Fibroblast of skin of left quadriceps (primary cell): ENCODE results near the gene C1GALT1.
A peak's percentile ranks its signal among the peaks of the same experiment; 100 is the strongest.

Experiments used
- DNase-seq, 2 experiments: peaks; one replicate each; pipeline ENCODE4 v3.0.0-alpha.2; 2013; ENCODE audit warnings: low read depth in 2 of 2

Gene C1GALT1

DNA sequence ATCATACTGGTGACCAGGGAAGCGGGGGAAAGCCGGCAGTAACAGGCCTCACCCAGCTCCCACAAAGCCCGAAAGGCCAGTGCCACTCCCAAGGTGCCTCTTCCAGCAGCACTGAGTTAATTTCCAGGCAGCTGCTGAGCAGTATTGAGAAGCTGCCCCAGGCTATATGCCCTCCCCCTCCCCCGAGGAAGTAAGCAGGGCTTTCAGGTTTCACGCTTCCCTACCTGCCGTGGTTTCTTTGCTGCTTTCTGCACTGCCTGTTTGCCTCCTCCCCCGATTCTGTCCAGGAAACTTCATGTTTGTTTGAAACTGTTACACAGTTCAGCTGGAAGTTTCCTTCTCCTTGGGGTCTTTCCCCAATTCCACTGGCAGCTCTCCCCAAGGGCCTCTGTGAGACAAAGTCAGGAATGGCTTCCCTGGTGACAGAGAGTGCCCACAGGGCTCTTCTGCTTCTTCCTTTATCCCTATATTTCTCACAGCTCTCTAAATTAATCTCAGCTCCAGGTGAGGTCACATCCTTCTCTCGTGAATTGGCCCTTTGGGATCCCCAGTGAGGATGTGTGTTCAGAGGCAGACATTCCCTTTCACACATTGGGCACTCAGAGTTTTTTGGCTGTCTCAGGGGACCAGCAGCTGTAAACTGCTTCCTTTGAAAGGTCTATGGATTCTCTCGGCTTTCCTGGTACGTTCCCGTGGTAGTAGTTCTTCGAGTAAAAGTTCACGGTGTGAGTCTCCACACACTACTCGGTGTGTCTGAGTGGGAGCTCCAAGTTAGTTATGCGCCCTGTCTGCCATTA is 19.4 kb downstream of the C1GALT1 start:
- DNase-seq: no peak

DNA sequence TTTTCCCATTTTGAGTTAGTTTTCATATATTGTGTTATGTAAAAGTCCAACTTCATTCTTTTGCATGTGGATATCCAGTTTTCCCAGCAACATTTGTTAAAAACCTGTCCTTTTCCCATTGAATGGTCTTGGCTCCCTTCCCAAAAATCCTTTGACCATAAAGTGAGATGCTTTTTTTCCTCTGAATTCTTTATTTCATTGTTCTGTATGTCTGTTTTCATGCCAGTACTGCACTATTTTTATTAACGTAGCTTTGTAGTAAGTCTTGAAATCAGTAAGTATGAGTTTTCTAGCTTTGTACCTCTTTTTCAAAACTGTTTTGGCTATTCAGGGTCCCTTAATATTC is 20.0 kb downstream of the C1GALT1 start:
- no peak for DNase-seq

DNA sequence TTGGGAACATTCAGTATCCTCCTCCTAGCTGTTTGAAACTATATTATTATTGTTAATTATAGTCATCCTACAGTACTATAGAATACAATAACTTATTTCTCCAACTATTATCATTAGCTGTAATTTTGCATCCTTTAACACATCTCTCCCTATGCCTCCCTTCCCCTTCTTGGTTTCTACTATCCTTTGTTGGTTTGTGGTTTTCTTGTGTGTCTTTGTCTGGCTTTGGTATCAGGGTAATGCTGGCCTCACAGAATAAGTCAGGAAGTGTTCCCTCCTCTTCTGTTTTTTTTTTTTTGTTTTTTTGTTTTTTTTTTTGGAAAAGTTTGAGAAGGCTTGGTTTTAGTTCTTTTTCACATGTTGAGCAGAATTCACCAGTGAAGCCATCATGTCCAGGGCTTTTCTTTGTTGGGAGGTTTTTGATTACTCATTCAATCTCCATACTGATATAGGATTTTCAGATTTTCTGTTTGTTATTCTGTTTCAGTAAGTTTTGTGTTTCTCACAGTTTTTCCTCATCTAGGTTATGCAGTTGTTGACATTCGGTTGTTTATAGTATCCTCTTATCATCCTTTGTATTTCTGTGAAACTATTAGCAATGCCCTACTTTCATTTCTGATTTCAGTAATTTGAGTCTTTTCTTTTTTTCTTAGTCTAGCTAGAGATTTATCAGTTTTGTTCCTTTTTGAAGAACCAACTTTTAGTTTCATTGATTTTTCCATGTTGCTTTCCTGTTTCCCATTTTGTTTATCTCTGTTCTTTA is 21.6 kb downstream of the C1GALT1 start:
- no peak for DNase-seq

DNA sequence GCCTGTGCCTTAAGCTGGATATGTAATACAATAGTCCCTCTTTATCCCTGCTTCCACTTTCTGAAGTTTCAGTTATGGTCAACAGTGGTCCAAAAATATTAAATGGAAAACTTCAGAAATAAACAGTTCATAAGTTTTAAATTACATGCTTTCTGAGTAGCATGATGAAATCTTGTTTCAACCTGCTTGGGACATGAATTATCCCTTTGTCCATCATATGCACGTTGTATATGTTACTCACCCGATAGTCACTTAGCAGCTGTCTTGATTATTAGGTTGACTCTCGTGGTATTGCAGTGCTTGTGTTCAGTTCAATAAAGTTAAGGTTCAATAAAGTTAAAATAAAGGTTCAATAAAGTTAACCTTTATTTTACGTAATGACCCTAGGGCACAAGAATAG is 25.5 kb downstream of the C1GALT1 start:
- DNase-seq: no peak

DNA sequence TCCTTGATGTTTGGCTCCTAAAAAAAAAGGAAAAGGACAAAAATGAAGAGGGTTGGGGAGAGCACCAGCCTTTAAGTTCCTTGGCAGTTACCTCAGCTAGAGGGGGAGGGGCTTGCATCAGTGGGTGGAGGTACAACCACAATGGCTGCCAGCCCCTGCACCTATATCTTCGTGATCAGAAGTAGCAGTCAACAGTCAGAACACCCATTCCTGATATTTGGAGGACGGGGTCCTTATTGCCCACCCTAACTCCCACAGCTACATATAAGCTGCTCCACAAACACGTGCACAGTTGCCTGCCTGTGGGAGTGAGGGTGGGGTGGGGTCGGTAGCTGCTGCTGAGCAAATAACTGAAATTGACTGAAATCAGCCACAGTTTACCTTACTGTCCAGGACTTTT is 26.2 kb downstream of the C1GALT1 start:
- DNase-seq: no peak

DNA sequence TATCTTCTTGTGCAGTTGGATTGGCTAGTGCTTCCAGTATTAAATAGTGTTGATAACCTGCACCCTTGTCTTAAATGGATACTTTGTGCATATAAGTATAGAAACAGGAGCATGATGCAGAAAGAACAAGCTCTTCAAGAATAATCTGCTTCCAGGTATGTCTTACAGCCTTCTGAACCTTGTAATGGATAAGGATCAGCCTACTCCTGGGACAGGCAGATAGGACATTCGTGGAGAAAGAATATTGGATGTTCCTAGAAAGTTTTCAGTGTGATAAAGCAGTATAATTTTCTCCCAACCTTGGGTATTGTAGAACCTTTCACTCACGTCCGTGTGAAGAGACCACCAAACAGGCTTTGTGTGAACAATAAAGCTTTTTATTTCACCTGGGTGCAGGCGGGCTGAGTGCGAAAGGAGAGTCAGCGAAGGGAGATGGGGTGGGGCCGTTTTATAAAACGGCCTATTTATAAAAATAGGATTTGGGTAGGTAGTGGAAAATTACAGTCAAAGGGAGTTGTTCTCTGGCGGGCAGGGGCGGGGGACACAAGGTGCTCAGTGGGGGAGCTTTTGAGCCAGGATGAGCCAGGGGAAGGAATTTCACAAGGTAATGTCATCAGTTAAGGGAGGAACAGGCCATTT is 27.2 kb downstream of the C1GALT1 start:
- no peak for DNase-seq

DNA sequence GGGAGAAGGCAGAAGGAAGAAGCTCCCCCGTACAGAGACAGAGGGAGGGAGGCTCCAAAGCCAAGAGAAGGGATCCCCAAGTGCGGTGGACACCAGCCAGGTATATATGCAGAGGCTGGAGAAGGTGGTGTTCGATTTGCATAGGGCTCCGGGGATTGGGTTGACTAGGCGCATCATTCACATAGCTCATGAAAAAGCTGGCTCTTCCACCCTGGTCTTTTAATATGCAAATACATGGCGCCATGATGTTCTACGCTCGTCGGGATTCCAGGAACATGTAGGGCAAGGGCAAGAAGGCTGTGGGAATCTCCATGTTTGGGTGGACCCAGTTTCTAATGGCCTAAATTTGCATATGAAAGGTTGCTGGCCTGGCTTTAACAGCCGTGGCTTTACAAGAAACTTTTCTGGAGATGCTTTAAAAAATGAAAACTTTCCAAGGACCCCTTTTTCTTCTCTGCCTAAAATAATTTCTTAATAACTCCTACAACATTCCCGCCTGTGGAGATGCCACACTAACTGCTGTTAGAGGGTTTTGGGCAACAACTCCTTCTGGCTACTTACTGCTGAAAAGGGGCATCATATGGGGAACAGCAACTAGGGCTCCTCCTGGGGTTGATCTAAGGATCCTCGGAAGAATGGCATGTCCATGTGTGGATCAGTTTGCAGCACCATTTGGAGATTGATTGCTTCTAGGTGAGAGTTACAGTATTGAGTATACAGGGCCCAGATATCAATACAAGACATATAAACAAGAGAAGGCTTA is 28.3 kb downstream of the C1GALT1 start:
- DNase-seq: no peak

DNA sequence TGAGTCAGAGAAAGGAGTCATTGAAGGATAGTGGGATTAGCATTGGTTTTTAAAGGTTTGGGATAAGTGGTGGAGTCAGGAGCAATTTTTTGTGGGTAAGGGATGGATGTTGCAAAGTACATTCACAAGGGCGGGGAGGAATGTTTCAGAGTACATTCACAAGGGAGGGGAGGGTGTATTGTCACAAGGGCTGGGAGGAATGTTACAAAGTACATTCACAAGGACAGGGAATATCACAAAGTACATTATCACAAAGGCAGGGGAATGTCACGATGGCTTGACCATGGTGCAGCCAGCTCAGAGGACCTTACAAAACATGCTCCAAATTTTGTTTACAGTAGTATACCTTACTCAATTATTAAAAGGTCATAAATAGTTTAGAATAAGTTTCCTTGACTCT is 30.3 kb downstream of the C1GALT1 start:
- no peak for DNase-seq

DNA sequence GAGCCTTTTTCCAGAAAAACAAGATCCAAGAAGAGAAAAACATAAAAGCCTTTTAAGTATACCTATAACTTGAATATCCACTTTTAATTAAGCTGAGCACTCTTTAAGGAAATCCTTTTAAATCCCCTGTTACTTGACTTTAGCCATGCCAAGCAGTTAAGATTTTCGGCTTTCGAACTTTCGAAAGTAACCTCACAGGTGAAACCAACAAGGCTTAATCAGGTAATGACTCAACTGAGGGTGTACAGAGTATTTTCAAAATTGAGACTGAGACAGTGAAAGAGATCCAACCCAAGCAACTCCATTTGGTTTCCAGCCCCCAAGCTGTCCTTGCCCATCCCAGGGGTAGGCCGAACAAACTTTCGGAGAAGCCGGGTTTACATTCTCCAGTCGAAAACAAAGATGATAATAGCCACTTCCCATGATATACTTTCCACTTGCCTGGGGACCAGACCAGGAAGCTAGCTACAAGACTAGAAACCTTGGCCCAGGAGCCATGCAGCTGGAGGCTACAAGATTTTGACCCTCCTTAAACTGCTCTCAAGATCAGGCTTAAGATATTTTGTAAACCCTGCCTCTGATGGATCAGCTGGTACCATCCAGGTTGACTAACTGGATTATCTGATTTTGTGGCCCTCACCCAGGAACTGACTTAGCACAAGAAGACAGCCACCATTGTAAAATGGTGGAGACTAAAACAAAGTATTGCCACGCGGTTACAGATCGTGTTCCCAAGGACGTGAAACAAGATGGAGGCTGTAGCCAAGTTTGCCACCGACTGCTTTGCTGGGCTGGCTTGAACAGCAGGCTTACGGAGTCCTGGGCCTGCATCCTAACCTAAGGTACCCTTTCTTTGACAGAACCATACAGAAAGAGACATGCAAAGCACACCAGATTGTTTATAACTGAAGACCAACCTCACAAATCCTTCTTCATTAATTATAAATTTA is 32.3 kb downstream of the C1GALT1 start:
- no peak for DNase-seq

DNA sequence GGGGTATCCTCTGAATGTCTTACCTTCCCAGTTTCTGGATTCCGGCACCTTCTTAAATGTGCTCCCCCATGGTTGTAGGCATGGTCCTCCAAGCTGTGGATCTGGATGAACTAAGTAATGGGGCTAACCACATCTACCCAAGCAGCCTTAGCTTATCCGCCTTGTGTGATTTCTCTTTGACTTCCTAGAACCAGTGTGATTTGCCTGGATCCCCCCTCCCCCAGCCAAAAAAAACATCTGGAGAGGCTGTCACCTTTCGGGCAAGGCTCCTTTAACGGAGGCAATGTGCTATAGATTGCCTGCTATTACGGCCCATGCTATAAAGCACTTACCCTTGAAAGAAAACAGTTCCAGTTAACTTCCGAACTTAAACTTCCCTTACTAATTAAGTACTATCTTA is 33.9 kb downstream of the C1GALT1 start:
- DNase-seq: no peak

DNA sequence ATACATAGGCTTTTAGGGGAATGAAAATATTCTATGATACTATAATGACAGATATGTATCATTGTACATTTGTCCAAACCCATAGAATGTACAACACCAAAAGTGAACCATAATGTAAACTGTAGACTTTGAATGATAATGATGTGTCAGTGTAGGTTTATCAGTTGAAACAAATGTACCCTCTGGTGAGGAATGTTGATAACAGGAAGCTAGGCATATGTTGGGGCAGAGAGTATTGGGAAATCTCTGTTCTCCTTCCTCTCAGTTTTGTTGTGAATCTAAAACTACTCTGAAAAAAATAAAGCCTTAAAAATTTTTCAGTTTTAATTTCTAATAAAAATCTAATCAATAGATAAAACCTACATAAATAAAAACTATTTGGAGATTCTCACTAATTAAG is 36.9 kb downstream of the C1GALT1 start:
- no peak for DNase-seq

DNA sequence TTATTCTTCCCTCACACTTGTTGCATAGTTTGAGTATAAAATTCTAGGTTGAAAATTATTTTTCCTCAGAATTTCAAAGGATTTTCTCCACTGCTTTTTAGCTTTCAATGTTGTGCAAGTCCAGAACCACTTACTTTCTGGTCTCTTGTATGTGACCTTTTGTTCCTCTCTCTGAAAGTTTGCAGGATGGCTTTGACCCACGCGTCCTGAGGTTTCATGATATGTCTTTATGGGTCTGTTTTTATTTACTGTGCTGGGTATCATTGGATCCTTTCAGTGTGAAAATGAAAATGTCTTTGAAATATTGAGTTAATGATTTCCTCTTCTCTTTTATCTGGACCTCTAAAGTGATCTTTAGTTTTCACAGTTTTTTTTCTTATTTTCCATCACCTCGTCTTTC is 38.5 kb downstream of the C1GALT1 start:
- DNase-seq: no peak

DNA sequence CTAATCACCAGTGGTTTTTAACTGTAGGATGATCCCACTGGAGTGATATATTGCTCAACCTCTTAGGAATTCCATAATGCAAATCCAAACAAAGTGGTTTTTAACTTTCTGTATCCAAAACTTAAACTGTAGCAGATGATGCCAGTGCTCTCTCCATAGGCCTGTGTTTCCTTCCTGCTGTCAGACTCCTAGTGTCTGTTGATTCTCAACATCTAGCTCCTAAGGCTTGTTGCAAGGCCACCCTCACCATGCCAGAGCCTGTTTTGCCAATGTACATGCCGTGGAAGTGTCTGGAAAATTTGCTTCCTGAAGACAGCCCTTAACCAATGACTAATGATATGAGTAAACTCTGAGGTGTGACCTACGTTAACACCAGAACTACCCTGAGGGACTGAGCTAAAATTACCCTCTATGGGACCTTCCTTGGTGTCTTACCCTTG is 39.3 kb downstream of the C1GALT1 start:
- peak; percentile 75 to 77 for DNase-seq

DNA sequence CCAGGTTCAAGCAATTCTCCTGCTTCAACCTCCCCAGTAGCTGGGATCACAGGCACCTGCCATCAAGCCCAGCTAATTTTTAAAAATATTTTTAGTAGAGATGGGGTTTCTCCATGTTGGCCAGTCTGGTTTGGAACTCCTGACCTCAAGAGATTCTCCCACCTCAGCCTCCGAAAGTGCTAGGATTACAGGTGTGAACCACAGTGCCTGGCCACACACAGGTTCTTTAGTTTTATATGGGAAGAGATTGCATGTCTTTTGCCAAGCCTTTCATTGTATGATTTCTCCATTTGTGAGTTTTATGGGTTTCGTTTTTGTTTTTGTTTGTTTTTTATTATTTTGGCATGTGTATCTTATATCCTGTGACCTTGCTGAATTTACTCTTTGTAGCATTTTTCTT is 40.9 kb downstream of the C1GALT1 start:
- DNase-seq: no peak

DNA sequence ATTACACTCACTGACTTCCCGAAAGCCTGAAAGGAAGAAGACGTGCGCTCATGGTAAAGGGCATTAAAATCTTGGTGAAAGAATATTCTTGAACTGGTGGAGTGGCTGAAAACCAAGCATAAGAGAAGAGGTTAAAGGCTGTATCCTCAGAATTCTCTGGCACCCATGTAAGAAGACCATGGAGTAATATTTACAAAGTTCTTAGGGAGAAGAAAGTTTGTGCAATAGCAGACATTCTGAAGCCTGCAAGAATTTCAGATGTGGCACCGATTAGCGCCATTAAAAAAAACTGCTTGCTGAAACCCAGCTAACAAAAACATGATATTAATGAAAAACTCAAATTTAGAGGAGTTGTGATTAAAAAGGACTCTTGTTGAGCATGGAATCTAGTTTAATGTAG is 44.1 kb downstream of the C1GALT1 start:
- no peak for DNase-seq

DNA sequence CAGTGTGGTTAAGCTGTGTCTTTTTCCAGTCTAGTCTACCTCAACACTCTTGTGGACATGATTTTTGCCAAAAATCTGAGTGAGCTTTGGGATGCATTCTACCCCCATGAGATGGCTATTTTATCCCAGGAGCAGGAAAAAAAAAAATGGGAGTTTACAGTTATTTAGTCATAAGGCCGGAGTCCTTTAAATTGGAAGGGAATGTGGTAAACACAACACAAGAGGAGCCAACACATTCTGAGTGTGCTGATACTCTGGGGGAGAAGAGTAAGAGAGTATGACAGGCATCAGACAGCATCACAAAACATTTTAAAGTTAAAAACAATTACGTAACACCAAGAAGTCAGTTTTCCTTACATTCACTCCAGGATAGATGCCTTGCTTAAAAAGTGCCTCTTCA is 46.1 kb downstream of the C1GALT1 start:
- peak in 1 of 2 experiments; percentile 5 for DNase-seq

DNA sequence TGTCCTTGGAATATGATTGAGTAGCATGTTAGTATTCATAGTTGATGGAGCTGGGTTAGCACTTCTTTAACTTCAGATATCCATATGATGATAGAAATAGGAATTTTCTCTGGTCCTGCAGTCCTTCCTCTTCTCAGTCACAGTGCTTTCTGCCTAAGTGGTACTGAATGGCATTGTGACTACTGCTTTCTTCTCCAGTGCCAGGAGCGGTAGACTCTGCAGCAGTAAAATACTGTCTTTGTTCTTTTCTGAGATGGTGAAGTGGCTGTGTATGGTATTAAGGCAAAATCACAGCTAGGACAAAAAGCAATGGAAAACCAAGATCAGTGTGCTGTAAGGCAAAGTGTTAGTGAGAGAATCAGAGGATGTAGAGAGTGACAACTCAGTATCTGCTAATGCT is 46.6 kb downstream of the C1GALT1 start:
- DNase-seq: no peak

DNA sequence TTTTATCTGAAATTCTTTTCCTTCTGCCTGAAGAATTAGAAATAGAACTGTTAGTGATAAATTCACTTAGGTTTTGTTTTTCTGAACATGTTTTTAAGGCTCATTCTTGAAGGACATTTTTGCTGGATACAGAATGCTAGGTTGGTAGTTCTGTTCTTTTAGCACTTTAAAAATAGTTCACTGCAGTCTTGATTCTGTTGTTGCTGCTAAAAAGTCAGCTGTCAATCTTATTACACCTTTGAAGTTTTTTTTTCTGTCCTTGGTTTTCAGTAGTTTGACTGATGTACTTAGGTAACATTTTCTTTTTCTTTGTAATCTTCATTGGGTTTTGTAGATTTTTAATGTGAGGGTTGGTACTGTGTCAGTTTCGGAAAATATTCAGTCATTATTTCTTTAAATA is 48.7 kb downstream of the C1GALT1 start:
- DNase-seq: no peak

DNA sequence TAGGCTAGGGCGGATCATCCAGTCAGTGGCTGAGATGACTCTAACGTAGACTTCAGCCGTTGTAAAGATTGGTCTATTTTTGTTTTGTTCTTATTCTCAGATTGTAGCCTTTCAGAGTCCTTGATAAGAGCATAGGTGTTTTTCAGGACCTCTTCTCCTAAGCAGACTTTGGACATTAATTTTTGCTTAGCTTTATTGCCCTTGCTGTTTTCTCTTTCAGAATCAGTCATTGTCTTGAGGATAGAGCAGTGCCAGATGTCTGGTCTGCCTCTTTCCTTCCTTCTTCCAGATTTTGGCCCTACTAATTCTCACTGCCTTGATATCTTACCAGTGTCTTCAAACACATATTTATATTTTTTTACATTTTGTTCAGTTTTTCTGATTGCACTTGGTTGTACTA is 49.5 kb downstream of the C1GALT1 start:
- DNase-seq: no peak

DNA sequence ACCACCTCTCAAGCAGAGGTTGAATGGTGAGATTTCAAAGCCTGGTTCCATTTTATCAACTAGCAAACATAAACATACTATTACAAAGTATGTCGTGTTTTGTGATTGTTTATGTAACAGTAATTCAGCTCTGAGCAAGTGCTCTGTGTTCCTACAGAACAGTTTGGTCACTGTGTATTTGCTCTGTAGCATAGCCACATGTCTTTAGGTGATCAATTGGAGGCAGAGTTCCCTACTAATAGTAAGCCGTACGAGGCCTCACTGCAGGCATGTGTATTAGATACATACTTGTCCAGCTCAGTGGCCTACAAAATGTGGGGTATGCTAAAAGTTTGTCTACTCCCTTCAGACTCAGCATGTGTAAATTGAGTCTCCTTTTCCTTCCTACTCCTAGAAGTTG is 53.0 kb downstream of the C1GALT1 start:
- no peak for DNase-seq

DNA sequence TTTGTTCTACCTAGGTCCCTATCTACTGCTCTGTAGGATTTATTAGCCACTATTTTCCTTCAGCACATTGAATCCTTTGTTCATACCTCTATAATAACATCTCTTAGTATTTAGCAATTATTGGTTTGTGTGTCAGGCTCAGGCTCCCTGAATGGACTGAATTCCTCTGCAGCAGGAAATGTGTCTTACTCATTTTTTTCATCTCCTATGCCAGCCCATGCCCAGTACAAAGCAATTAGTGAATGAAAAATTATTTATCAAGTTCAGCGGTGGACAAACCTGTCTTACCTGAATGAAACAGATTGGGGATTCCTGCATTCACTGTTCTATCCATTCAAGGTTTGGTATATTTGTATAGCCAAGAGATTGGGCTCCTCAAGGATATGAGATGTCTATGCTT is 53.7 kb downstream of the C1GALT1 start:
- no peak for DNase-seq
